HG02973 (cell line): Measurements from ENCODE around the gene CASKIN1.
"Not testable (repeated sequence)": the region's sequence is repeated elsewhere in the genome, so short reads cannot be mapped to it uniquely, and the experiment has no call there.

ENCODE experiments used
- ATAC-seq: cut with Tn5 transposase; IDR thresholded peaks from one replicate; pipeline ENCODE4 v1.9.1; 2021; ENCODE audit warnings: moderate library complexity; ENCODE audit not compliant: unreplicated experiment

CASKIN1 gene, protein sequence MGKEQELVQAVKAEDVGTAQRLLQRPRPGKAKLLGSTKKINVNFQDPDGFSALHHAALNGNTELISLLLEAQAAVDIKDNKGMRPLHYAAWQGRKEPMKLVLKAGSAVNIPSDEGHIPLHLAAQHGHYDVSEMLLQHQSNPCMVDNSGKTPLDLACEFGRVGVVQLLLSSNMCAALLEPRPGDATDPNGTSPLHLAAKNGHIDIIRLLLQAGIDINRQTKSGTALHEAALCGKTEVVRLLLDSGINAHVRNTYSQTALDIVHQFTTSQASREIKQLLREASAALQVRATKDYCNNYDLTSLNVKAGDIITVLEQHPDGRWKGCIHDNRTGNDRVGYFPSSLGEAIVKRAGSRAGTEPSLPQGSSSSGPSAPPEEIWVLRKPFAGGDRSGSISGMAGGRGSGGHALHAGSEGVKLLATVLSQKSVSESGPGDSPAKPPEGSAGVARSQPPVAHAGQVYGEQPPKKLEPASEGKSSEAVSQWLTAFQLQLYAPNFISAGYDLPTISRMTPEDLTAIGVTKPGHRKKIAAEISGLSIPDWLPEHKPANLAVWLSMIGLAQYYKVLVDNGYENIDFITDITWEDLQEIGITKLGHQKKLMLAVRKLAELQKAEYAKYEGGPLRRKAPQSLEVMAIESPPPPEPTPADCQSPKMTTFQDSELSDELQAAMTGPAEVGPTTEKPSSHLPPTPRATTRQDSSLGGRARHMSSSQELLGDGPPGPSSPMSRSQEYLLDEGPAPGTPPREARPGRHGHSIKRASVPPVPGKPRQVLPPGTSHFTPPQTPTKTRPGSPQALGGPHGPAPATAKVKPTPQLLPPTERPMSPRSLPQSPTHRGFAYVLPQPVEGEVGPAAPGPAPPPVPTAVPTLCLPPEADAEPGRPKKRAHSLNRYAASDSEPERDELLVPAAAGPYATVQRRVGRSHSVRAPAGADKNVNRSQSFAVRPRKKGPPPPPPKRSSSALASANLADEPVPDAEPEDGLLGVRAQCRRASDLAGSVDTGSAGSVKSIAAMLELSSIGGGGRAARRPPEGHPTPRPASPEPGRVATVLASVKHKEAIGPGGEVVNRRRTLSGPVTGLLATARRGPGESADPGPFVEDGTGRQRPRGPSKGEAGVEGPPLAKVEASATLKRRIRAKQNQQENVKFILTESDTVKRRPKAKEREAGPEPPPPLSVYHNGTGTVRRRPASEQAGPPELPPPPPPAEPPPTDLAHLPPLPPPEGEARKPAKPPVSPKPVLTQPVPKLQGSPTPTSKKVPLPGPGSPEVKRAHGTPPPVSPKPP (N-terminal part only)

DNA sequence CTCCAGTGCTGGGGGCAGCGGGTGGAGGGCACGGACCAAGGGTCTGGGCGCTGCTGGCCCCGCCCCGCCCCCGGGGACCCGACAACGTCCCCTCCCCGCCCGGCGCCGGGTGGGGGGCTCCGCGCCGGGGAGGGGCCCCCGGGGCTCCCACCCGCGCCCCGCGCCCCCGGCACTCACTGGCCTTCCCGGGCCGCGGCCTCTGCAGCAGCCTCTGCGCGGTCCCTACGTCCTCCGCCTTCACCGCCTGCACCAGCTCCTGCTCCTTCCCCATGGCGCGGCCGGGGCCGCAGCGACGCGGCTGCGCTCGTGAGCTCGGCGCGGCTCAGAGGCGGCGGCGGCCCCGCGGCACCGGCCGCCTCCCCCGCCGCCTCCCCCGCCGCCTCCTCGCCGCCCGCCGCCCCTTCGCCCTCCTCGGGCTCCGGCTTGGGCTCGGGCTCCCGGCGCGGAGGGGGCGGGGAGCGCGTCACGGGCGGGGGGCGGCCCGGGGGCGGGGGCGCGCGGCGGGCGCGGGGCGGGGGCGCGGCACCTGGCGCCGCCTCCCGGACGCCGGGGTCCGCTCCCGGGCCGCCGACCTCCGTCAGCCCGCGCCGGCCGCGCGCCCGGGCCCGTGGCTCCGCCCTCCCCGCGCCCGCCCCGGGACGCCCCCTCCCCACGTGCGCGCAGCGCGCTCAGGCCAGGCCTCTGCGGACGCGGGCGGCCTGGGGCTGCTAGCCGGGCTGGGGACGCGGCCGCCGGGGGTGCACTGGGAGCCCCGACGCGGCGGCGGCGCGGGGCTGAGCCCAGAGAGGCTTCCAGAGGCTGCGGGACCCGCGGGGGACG lies at the start of gene CASKIN1:
Gene CASKIN1 (minus strand): TSS at position 444 of the 819 bp plus-strand sequence. CDS start 173 bp downstream, at position 271.
- no peak for ATAC-seq

DNA sequence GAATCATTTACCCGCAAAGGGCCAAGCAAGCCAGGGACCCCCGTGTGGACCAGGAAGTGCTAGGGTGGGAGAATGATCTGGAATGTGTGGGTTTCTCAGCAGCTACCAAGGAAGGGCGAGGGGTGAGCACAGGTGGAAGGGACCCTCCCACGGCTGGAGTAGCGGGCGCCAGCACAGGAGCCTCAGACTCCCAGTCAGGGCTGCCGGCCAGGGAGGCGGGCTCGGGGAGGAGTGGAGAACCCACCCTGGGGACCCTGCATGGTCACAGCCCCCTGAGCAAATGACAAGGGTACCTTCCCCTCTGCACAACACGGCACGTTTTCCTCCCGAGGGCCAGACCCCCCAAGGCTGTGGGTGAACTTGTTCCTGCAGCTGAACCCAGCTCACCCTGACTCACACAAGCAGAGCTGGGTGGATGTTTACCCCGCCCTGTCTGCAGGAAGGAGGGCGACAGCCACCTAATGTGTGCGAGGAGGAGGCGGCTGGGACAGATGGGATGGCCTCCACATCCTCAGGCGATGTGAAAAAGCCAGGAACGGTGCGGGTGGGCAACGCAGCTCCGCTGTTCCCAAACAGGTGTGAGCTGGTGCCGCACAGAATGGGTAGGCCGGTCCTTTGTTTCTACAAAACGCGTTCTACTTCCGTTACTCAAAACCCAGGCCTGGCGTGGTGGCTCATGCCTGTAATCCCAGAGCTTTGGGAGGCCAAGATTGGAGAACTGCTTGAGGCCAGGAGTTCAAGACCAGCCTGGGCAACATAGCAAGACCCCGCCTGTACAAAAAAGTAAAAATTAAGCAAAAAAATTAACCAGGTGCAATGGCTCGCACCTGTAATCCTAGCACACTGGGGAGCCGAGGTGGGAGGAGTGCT lies 48.8 kb upstream of the CASKIN1 start:
- ATAC-seq = no peak

DNA sequence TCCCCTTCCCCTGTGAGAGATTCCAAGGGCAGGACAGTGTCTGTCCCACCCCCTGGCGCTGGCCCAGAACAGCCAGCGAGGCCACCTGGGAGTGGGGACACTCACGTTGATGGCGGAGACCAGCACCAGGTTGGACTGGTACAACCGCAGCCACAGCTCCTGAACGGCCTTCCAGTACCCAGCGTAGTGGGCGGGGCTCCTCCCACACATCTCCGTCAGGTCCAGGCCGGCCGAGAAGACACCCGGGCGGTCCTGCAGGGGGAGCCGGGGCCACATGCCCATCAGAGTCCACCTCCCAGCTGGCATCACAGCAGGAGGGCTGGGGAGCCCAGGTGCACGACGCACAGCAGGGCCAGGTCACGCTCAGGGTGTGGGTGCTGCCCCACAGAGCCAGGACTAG lies 47.9 kb upstream of the CASKIN1 start:
- ATAC-seq = no peak

DNA sequence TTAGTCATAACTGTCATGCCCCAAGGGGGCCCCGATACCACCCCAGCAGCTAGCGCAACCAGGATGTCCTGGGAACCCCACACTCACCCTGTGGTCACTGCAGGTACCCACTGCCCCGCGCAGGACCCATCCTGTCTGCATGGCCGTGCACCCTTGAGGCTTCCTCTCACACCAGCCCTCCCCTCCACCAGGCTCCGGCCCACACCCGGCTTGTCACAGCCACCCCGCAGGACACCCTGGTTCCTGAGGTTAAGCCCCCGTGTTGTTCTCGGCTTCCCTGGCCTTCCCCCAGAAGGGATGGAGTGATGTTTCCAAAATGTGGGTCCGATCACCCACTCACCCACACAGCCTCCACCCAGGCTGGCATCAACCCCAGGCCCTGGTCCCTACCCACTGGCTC lies 47.4 kb upstream of the CASKIN1 start:
- ATAC-seq = no peak

DNA sequence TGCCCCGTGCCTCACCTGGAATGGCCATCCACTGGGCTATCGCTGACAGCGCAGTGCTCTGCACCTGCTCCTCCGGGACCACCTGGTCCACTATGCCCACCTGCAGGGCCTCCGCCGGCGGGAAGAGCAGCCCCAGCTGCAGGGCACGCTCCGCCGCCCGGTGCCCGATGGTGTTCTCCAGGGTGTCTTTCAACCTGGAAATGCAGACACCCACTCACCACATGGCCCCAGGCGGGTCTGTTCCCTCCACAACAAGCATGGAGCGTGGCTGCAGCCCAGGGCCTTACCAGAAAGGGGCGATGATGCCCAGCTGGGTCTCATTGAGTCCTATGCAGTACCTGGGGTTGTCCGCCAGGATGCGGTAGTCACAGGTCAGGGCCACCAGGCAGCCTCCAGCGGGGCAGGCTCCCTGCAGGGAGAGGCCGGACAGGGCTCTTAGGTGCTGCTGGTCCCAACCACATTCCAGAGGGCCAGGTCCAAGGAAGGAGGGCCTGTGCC lies 46.7 kb upstream of the CASKIN1 start:
- ATAC-seq = no peak

DNA sequence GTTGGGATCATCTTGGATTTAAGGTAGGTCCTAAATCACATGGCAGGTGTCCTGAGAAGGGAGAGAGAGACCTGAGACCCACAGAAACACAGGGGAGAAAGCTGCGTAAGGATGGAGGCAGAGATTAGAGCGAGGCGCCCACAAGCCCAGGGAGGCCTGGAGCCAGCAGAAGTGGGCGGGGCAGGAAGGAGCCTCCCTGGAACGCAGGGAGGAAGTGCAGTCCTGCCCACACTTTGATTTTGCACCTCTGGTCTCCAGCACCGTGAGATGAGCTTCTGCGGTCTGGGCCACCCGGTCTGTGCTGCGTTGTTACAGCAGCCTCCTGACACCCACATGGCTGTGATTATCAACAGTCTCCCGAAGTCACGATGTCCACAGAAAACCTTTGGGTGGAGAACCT lies 46.2 kb upstream of the CASKIN1 start:
- no peak for ATAC-seq

DNA sequence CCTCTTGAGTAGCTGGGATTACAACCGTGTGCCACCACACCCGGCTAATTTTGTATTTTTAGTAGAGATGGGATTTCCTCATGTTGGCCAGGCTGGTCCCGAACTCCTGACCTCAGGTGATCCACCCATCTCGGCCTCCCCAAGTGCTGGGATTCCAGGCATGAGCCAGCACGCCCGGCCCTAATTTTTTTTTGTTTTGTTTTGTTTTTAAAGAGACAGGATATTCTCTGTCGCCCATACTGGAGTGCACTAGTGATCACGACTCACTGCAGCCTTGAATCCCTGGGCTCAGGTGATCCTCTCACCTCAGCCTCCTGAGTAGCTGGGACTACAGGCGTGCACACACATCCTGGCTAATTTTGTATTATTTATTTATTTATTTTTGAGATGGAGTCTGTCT lies 43.9 kb upstream of the CASKIN1 start:
- ATAC-seq = not testable (repeated sequence)

DNA sequence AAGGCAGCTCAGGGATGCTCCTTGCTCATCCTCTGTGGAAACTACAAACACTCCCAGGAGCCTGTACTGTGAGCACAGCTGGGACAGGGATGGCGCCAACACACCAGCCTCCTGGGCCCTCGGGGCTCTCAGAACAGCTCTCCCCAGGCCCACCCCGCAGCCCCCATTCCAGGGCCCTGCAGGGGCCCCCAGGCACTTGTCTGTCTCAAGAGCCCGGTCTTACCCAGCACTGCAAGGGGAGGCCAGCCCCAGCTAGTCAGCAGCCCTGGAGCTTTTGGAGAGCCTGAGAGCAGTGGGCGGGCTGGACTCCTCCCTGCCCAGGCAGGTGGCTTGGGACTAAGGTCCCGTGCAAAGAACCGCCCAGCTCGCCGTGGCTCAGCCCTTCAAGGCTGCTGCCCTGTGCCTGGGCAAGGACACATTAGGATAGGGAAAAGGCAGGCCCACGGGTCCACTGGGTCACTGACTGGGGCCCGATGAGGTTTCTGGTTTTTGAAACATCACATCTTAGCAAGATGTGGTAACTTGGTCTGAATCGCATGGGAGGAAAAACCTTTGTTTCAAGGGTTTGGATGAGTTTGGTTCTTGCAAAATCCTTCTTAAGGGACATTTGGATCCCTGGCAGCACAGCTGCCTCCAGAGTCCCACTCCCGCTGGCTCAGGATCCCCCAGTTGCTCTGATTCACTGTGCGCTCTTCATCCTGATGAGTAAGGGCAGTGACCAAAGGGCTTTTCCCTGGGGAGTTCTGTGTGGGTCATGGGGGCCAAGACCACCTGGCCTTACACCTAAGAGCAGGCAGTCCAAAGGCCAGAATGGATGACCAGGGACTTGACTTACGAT lies 42.7 kb upstream of the CASKIN1 start:
- ATAC-seq = no peak

DNA sequence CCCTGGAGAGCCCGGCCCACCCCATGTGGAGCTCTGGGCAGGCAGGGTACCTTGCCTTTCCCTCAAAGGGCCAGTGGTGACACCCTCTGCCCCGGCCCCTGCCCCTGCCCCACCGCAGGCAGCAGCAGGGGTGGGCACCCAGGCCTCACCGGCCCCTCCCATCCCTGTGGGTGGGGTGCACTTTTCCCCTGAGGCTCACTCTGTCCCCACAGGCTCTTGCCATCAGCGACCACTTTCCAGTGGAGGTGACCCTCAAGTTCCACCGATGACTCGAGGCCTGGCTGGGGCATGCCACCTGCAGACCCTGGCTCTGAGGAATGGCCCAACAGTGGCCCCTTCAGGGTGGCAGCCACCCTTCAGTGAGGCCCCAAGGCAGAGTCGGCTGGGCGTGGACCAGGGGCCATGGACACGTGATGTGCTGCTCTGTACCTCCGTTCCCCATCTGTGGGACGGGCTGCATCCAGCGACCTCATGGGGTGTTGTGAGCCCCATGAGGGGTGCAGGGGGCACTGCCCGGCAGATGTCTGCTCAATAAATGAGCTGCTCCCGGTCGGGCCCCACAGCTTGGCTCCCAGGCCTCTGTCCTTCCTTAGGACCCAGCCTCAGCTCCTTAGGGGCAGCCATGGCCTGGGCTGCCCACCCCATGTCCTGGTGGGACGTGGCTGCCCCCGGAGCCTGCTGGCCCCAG lies 41.9 kb upstream of the CASKIN1 start:
- ATAC-seq = no peak

DNA sequence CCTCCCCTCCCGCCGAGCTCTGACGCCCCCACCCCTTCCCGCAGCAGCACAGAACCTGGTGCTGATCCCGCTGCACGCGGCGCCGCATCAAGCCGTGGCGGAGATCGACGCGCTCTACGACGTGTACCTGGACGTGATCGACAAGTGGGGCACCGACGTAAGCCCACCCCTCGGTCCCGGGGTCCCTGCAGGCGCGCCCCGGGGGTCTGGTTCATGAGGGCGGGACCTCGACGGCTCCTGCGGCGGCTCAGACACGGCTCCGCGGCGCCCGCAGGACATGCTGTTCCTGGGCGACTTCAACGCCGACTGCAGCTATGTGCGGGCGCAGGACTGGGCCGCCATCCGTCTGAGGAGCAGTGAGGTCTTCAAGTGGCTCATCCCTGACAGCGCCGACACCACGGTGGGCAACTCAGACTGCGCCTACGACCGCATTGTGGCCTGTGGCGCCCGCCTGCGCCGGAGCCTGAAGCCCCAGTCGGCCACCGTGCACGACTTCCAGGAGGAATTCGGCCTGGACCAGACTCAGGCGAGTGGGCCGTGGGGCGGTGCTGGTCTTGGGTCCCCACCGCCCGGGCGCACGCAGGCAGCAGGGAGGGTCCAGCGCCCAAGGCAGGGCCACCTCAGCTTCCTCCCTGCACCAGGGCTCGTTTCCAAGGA lies 41.2 kb upstream of the CASKIN1 start:
- ATAC-seq = no peak

DNA sequence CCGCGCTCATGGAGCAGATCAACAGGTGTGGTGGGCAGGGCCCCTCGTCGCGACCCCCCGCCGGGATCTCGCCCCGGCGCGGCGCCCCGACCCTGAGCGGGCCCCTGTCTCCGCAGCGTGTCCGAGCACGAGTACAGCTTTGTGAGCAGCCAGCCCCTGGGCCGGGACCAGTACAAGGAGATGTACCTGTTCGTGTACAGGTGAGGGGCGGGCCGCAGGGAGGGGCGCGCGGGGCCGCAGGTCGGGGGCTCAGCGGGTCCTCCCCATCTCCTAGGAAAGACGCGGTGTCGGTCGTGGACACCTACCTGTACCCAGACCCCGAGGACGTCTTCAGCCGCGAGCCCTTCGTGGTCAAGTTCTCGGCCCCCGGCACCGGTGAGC lies 40.7 kb upstream of the CASKIN1 start:
- no peak for ATAC-seq

DNA sequence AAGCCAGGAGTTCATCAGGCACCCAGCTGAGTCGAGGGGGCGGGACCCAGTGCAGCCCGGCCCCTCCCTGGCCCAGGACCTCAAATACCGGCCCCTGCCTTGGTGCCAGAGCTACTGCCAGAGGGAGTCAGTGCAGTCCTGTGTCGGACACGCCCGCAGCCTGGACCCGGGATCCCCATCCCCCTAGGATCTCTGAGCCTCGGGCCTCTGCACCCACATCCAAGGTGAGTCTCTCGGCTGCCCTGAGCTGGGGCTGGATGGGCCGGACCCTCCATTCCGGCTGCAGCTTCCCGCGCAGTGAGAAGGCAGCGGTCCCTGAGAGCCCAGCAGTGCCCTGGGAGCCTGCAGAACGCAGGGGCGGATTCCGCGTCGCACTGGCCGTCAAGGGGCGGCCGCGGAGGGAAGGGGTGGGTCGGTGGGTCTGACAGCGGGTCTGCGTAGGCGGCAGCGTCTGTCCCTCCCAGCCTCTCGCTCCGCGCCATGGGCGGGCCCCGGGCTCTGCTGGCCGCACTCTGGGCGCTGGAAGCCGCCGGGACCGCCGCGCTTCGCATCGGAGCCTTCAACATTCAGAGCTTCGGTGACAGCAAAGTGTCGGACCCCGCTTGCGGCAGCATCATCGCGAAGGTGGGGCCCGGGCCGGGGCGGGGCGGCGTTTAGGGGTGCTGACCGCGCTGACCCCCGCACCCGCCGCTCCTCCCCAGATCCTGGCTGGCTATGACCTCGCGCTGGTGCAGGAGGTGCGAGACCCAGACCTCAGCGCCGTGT lies 40.1 kb upstream of the CASKIN1 start, which contains the start of gene DNASE1L2:
Gene DNASE1L2 (plus strand): TSS at position 108 of the 765 bp plus-strand sequence. CDS start 373 bp downstream, at position 481.
- ATAC-seq = no peak

DNA sequence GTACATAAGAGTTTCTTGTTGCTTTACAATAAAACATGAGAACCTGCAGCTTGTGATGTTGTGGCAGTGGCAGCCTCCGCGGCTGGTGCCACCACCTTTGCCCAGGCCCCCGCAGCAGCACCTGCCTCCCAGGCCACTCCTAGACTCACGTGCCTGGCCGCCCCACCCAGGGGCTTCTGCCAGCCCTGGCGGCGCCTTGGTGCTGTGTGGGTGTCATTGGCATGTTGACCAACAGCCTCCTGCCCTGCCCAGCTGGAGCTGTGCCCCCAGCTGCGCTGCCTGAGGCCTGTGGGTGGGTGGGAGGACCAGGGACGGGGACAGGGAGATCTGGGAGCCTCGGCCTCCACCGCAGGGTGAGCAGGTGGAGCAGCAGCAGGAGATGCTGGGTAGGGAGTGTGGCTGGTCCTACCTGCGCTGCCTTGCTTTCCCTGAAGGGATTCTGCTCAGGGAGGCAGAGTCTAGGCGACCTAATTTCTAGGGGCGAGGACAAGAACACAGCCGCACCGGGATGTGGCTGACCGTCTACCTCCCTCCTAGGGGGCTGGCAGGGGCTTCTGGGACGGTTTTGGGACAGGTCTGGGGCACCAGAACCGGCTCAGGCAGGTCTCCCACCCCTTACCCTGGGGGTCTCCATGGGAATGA lies 39.4 kb upstream of the CASKIN1 start:
- ATAC-seq = no peak

DNA sequence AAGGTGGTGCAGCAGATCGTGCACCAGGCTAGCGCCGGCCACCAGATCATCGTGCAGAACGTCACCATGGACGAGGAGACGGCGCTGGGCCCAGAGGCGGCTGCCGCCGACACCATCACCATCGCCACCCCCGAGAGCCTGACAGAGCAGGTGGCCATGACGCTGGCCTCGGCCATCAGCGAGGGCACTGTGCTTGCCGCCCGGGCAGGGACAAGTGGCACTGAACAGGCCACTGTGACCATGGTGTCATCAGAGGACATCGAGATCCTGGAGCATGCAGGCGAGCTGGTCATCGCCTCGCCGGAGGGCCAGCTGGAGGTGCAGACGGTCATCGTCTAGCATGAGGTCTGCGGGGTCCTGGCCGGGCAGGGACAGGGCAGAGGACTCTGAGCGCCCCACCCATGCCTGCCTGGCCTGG lies 38.8 kb upstream of the CASKIN1 start:
- ATAC-seq = no peak

DNA sequence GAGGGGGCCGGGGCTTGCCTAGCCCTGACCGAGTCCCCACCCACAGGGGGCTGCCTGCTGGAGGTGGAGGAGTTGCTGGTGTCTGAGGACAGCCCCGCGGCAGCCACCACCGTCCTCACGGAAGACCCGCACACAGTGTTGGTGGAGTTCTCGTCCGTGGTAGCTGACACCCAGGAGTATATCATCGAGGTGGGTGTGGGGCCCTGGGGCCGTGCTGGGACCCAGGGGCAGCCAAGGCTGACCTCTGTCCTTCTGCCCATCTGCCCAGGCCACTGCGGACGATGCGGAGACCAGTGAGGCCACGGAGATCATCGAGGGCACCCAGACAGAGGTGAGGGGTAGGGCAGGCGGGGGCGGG lies 38.4 kb upstream of the CASKIN1 start:
- ATAC-seq = no peak
